Measurements from ENCODE around the gene CIC.
"Not testable (repeated sequence)": the region's sequence is repeated elsewhere in the genome, so short reads cannot be mapped to it uniquely, and the experiment has no call there.

Gene CIC

DNA sequence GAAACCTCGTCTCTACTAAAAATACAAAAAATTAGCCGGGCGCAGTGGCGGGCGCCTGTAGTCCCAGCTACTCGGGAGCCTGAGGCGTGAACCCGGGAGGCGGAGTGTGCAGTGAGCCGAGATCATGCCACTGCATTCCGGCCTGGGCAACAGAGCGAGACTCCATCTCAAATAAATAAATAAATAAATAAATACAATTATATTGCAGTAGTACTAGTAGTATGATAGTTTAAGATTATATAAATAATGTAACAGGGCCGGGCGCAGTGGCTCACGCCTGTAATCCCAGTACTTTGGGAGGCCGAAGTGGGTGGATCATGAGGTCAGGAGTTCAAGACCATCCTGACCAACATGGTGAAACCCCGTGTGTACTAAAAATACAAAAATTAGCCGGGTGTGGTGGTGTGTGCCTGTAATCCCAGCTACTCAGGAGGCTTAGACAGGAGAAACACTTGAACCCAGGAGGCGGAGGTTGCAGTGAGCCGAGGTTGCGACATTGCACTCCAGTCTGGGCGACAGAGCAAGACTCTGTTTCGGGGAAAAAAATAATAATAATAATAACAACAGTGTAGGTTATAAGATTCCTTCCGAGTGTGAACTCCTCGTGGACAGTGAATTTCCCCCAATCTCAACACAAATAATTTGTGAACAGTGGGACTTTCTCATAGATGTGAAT is 2.0 kb upstream of the CIC start:
- not testable (repeated sequence) for H3K27me3 ChIP-seq (replicated peaks; ENCODE audit: insufficient read depth, low read length); H3K9ac ChIP-seq (ENCODE audit: low read length); H3K36me3 ChIP-seq (replicated peaks; ENCODE audit: insufficient read depth, low read length); H3K4me3 ChIP-seq (ENCODE audit: low read length); H3K9me2 ChIP-seq (replicated peaks; ENCODE audit: insufficient read depth, low read length); H4K20me1 ChIP-seq (ENCODE audit: insufficient read depth, low read length); H3K9me3 ChIP-seq (replicated peaks; ENCODE audit: insufficient read depth, low read length); H3K27ac ChIP-seq (ENCODE audit: low read length); H2AFZ ChIP-seq (ENCODE audit: low read length)
- H3K4me2 ChIP-seq (ENCODE audit: low read depth, low read length): peak overlapping the region; percentile 82
- H3K79me2 ChIP-seq (ENCODE audit: low read length): peaks cover 27% of the 10 kb centered on the region
- H3K4me1 ChIP-seq (ENCODE audit: low read length): peaks cover 13% of the 10 kb centered on the region
- DNase-seq: peak; percentile 2
- H3F3A ChIP-seq (ENCODE audit: insufficient read depth, low read length): peaks cover 13% of the 10 kb centered on the region

DNA sequence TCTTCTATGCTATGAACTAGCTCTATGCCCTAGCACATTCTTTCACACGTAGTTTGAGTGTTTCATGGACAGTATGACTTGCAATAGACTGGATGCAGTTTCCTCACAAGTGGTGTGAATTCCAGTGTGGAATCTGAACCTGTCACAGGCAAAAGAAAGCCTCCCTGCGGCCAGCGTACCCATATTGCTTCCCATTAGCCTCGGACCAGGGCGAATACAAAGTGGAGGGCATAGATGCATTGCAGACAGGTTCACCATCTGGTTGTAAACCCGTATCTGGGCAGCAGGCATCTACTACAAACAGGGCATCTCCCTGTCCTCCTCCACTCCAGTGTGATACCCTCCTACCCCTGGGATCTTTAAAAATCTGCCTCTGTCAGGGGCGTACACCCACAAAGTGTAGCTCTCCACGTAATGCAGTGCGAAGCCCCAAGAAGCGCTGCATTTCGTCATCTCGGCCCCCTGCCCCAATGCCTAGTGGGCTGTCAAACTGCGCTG is 1.4 kb upstream of the CIC start:
- peak overlapping the region; percentile 93 for H2AFZ ChIP-seq (ENCODE audit: low read length)
- DNase-seq: peak; percentile 8

DNA sequence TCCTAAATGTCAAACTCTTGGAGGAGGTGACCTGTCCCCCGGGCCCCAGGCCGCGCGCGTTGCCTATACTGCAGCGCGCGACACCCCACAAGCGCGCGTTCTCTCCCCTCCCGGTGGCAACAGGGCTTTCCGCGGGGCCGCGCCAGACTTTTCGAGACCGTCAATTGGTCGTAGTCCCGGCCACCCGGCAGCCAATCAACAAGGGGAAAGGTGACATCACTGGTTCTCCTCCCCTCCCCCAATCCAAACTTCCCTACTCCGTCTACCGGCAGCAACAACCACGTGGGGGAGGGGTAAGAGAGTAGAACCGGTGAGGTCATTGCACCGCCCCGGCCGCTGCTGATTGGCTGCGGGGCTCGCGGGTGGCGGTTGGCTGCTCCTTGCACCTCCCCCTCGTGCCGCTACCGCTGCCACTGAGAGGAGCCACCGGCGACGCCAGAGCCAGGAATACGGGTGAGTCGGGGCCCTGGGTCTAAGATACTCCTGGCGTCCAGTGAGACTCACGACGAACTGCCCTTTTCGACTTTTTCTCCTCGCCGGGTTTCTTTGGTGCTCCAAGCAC is 829 bp upstream of the CIC start:
- peak overlapping the region; percentile 82 for H3K4me2 ChIP-seq (ENCODE audit: low read depth, low read length)
- no peaks in the 10 kb centered on the region for H4K20me1 ChIP-seq (ENCODE audit: insufficient read depth, low read length)
- TF ChIP-seq, protein P1, sequence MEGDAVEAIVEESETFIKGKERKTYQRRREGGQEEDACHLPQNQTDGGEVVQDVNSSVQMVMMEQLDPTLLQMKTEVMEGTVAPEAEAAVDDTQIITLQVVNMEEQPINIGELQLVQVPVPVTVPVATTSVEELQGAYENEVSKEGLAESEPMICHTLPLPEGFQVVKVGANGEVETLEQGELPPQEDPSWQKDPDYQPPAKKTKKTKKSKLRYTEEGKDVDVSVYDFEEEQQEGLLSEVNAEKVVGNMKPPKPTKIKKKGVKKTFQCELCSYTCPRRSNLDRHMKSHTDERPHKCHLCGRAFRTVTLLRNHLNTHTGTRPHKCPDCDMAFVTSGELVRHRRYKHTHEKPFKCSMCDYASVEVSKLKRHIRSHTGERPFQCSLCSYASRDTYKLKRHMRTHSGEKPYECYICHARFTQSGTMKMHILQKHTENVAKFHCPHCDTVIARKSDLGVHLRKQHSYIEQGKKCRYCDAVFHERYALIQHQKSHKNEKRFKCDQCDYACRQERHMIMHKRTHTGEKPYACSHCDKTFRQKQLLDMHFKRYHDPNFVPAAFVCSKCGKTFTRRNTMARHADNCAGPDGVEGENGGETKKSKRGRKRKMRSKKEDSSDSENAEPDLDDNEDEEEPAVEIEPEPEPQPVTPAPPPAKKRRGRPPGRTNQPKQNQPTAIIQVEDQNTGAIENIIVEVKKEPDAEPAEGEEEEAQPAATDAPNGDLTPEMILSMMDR (IDR thresholded peaks at IDR 0.05; ENCODE audit: low read length): no peak
- H3K27me3 ChIP-seq (replicated peaks; ENCODE audit: insufficient read depth, low read length): no peaks in the 10 kb centered on the region
- H3K27ac ChIP-seq (ENCODE audit: low read length): peak overlapping the region; percentile 91
- no peaks in the 10 kb centered on the region for H3K36me3 ChIP-seq (replicated peaks; ENCODE audit: insufficient read depth, low read length)
- H3K9ac ChIP-seq (ENCODE audit: low read length): peak overlapping the region; percentile 97
- peaks cover 39% of the 10 kb centered on the region for H3K79me2 ChIP-seq (ENCODE audit: low read length)
- peaks cover 13% of the 10 kb centered on the region for H3K4me1 ChIP-seq (ENCODE audit: low read length)
- H3K9me2 ChIP-seq (replicated peaks; ENCODE audit: insufficient read depth, low read length): no peaks in the 10 kb centered on the region
- peak overlapping the region; percentile 93 for H3K4me3 ChIP-seq (ENCODE audit: low read length)
- no peaks in the 10 kb centered on the region for H3K9me3 ChIP-seq (replicated peaks; ENCODE audit: insufficient read depth, low read length)
- H3F3A ChIP-seq (ENCODE audit: insufficient read depth, low read length): peaks cover 13% of the 10 kb centered on the region
- peak overlapping the region; percentile 93 for H2AFZ ChIP-seq (ENCODE audit: low read length)
- peak; percentile 99 for DNase-seq

More for the DNA sequence above, 1.4 kb upstream of the CIC start:
- Histone ChIP-seq H3K27ac (ENCODE audit: low read length) (peak overlapping the region; percentile 91; the same call in 1 of the 2 replicates), H3F3A (ENCODE audit: insufficient read depth, low read length) (peaks cover 13% of the 10 kb centered on the region), H4K20me1 (ENCODE audit: insufficient read depth, low read length) (no peaks in the 10 kb centered on the region), H3K4me2 (ENCODE audit: low read depth, low read length) (peak overlapping the region; percentile 82), H3K36me3 (replicated peaks; ENCODE audit: insufficient read depth, low read length) (no peaks in the 10 kb centered on the region), H3K4me1 (ENCODE audit: low read length) (peaks cover 13% of the 10 kb centered on the region), H3K4me3 (ENCODE audit: low read length) (peak overlapping the region; percentile 93), H3K9me2 (replicated peaks; ENCODE audit: insufficient read depth, low read length) (no peaks in the 10 kb centered on the region), H3K79me2 (ENCODE audit: low read length) (peaks cover 34% of the 10 kb centered on the region), H3K9ac (ENCODE audit: low read length) (peak overlapping the region; percentile 97), H3K27me3 (replicated peaks; ENCODE audit: insufficient read depth, low read length) (no peaks in the 10 kb centered on the region), H3K9me3 (replicated peaks; ENCODE audit: insufficient read depth, low read length) (no peaks in the 10 kb centered on the region)
- TF ChIP-seq EZH2phosphoT487 (IDR thresholded peaks at IDR 0.05; ENCODE audit: low read length) (no peak), EZH2 (optimal IDR thresholded peaks at IDR 0.05; ENCODE audit: low read depth, low read length) (no peak)
- TF ChIP-seq, protein P1 (IDR thresholded peaks at IDR 0.05; ENCODE audit: low read length): no peak
